Measurements from ENCODE around the gene NEGR1.

- no peak for TF ChIP-seq POLR2A (IDR thresholded peaks at IDR 0.05)
- no peak for TF ChIP-seq CTCF (IDR thresholded peaks at IDR 0.05)
- TF ChIP-seq EP300 (IDR thresholded peaks at IDR 0.05), result no peak
Measured at GRCh38 chr1:71625004-71625403, 657.3 kb downstream of the NEGR1 start.

All from upper lobe of left lung (tissue), 4 donors.